ENCODE results near the gene GPN1. TPM values are rescaled to one million over a fixed set of nuclear protein-coding genes. Genes with fewer than 3 reads are reported as not detected.

Gene GPN1
- total RNA-seq, 4 donors from 2014 or later, result 18.8 to 28.1 (median 22.7) TPM

- H3K36me3 ChIP-seq, result peaks cover 54 to 94% (median 81%) of the 10 kb centered on the region in 4 donors
- H3K4me3 ChIP-seq, result no peak overlapping the region
- no peak for DNase-seq (ENCODE audit: extremely low spot score)
- WGBS, result 97% methylated on average over 2 of the region's 2 CpGs
- no peak for TF ChIP-seq POLR2A (IDR thresholded peaks at IDR 0.05; ENCODE audit: low read depth)
- no peak for TF ChIP-seq CTCF (IDR thresholded peaks at IDR 0.05)
- TF ChIP-seq POLR2AphosphoS5 (IDR thresholded peaks at IDR 0.05), result no peak
- H3K27me3 ChIP-seq, result no peaks in the 10 kb centered on the region
- H3K9me3 ChIP-seq, result no peaks in the 10 kb centered on the region
- no peak overlapping the region for H3K27ac ChIP-seq (replicated peaks in 1 of 4)
- intact Hi-C loops (cut with DNase I), result no loop called here
- H3K4me1 ChIP-seq, result peaks cover 9 to 15% (median 14%) of the 10 kb centered on the region in 4 donors
Observed at GRCh38 chr2:27634291-27634690, 5.4 kb downstream of the GPN1 start.

- no peak for TF ChIP-seq POLR2AphosphoS5 (IDR thresholded peaks at IDR 0.05)
- TF ChIP-seq CTCF (IDR thresholded peaks at IDR 0.05), result no peak
- no peak for TF ChIP-seq EP300 (IDR thresholded peaks at IDR 0.05)
- TF ChIP-seq POLR2A (IDR thresholded peaks at IDR 0.05; ENCODE audit: low read depth), result no peak
- intact Hi-C loops (cut with DNase I), result no loop called here
- H3K4me3 ChIP-seq, result no peak overlapping the region
- no peaks in the 10 kb centered on the region for H3K4me1 ChIP-seq
- no peaks in the 10 kb centered on the region for H3K27me3 ChIP-seq
- H3K36me3 ChIP-seq, result peaks cover 64 to 100% (median 91%) of the 10 kb centered on the region in 4 donors
- no peaks in the 10 kb centered on the region for H3K9me3 ChIP-seq
- no peak overlapping the region for H3K27ac ChIP-seq (replicated peaks in 1 of 4)
- DNase-seq (ENCODE audit: extremely low spot score), result no peak
- 92% methylated on average over 5 of the region's 5 CpGs for WGBS
Observed at GRCh38 chr2:27636766-27637165, 7.9 kb downstream of the GPN1 start.

GRCh38 chr2:27638037-27638637, 9.3 kb downstream of the GPN1 start:
- TF ChIP-seq CTCF (IDR thresholded peaks at IDR 0.05) (no peak), POLR2AphosphoS5 (IDR thresholded peaks at IDR 0.05) (no peak), EP300 (IDR thresholded peaks at IDR 0.05) (no peak)
- no peaks in the 10 kb centered on the region for H3K27me3 ChIP-seq
- intact Hi-C loops (cut with DNase I), result no loop called here
- WGBS, result 87% methylated on average over 3 of the region's 3 CpGs
- H3K4me3 ChIP-seq, result no peak overlapping the region
- H3K4me1 ChIP-seq, result no peaks in the 10 kb centered on the region
- no peak for DNase-seq (ENCODE audit: extremely low spot score)
- H3K9me3 ChIP-seq, result no peaks in the 10 kb centered on the region
- H3K36me3 ChIP-seq, result peaks cover 74 to 100% (median 92%) of the 10 kb centered on the region in 4 donors
- H3K27ac ChIP-seq (replicated peaks in 1 of 4), result no peak overlapping the region

- no peak overlapping the region for H3K4me3 ChIP-seq
- intact Hi-C loops (cut with DNase I), result no loop called here
- peaks cover 74 to 100% (median 89%) of the 10 kb centered on the region in 4 donors for H3K36me3 ChIP-seq
- H3K9me3 ChIP-seq, result no peaks in the 10 kb centered on the region
- H3K27ac ChIP-seq (replicated peaks in 1 of 4), result no peak overlapping the region
- WGBS, result 76% methylated on average over 3 of the region's 3 CpGs
- no peaks in the 10 kb centered on the region for H3K4me1 ChIP-seq
- DNase-seq (ENCODE audit: extremely low spot score), result no peak
- no peaks in the 10 kb centered on the region for H3K27me3 ChIP-seq
- TF ChIP-seq CTCF (IDR thresholded peaks at IDR 0.05) (no peak), POLR2AphosphoS5 (IDR thresholded peaks at IDR 0.05) (no peak), EP300 (IDR thresholded peaks at IDR 0.05) (no peak), POLR2A (IDR thresholded peaks at IDR 0.05; ENCODE audit: low read depth) (no peak)
Observed at GRCh38 chr2:27638709-27639108, 9.9 kb downstream of the GPN1 start.

- H3K4me3 ChIP-seq, result no peak overlapping the region
- intact Hi-C loops (cut with DNase I), result no loop called here
- DNase-seq (ENCODE audit: extremely low spot score), result no peak
- TF ChIP-seq POLR2AphosphoS5 (IDR thresholded peaks at IDR 0.05) (no peak), CTCF (IDR thresholded peaks at IDR 0.05) (no peak), EP300 (IDR thresholded peaks at IDR 0.05) (no peak)
- H3K36me3 ChIP-seq, result peaks cover 64 to 99% (median 84%) of the 10 kb centered on the region in 4 donors
- H3K27ac ChIP-seq (replicated peaks in 1 of 4), result no peak overlapping the region
- no peaks in the 10 kb centered on the region for H3K27me3 ChIP-seq
- WGBS, result 87% methylated on average over 2 of the region's 2 CpGs
- no peaks in the 10 kb centered on the region for H3K9me3 ChIP-seq
- no peaks in the 10 kb centered on the region for H3K4me1 ChIP-seq
Observed at GRCh38 chr2:27640722-27641245, 11.9 kb downstream of the GPN1 start.
